MCF 10A (cell line): ENCODE results near the gene GAL3ST2. TPM values are rescaled to one million over a fixed set of nuclear protein-coding genes. Genes with fewer than 3 reads are reported as not detected.

ENCODE experiments used
- BruUV-seq: library from RNA; stranded (reverse); fragments of 400-500 nt; replicated peaks from 2 replicates; lab custom pipeline; 2021; lab: Mats Ljungman, UMichigan
- CTCF ChIA-PET: fragments of 300-600 bp; sonication (Branson Sonifier 250); formaldehyde crosslinking; extraction: SDS; loops from one replicate; lab custom pipeline; 2021; ENCODE audit warnings: antibody characterized with exemption, inconsistent platforms; lab: Yijun Ruan, JAX
- POLR2A ChIA-PET: fragments of 300-600, 350-650 bp; sonication (Branson Sonifier 250); formaldehyde crosslinking; extraction: SDS; loops from one replicate; lab custom pipeline; 2020; ENCODE audit warnings: antibody characterized with exemption, inconsistent platforms; lab: Yijun Ruan, JAX
- DNase-seq: peaks from one replicate; pipeline ENCODE4 v3.0.0-alpha.2; 2018; ENCODE audit not compliant: unreplicated experiment
- H3K27ac Mint-ChIP-seq: one replicate; pipeline ENCODE4 v1.8.0; 2022; ENCODE audit warnings: mild to moderate bottlenecking, low read depth, mixed read lengths; ENCODE audit not compliant: unreplicated experiment
- H3K27me3 Mint-ChIP-seq: one replicate; pipeline ENCODE4 v1.8.0; 2022; ENCODE audit warnings: mixed read lengths; ENCODE audit not compliant: insufficient read depth, unreplicated experiment
- H3K36me3 Mint-ChIP-seq: one replicate; pipeline ENCODE4 v1.8.0; 2022; ENCODE audit warnings: mild to moderate bottlenecking, moderate library complexity, mixed read lengths; ENCODE audit not compliant: insufficient read depth, unreplicated experiment
- H3K4me1 Mint-ChIP-seq: one replicate; pipeline ENCODE4 v1.8.0; 2022; ENCODE audit warnings: mixed read lengths; ENCODE audit not compliant: insufficient read depth, unreplicated experiment
- H3K4me3 Mint-ChIP-seq: one replicate; pipeline ENCODE4 v1.8.0; 2022; ENCODE audit warnings: mild to moderate bottlenecking, moderate library complexity, mixed read lengths; ENCODE audit not compliant: unreplicated experiment
- H3K9me3 Mint-ChIP-seq: one replicate; pipeline ENCODE4 v1.8.0; 2022; ENCODE audit warnings: mixed read lengths; ENCODE audit not compliant: unreplicated experiment
- intact Hi-C: fragments of 100-400 bp; cut with micrococcal nuclease; formaldehyde crosslinking; loops from 2 replicates; pipeline ENCODE4 v1.14.1; 2022
- total RNA-seq: library from RNA; stranded (reverse); gene quantifications from 2 replicates; pipeline ENCODE4 v1.2.3, GENCODE V29; 2022
- TF ChIP-seq, protein P1 (sequence below): fragments of 200-600 bp; IDR thresholded peaks from one replicate; pipeline ENCODE4 v1.8.0; 2022; ENCODE audit warnings: antibody characterized with exemption, mild to moderate bottlenecking; ENCODE audit not compliant: unreplicated experiment

GAL3ST2 gene
- total RNA-seq, 1 experiment from 2014 or later = not detected

DNA sequence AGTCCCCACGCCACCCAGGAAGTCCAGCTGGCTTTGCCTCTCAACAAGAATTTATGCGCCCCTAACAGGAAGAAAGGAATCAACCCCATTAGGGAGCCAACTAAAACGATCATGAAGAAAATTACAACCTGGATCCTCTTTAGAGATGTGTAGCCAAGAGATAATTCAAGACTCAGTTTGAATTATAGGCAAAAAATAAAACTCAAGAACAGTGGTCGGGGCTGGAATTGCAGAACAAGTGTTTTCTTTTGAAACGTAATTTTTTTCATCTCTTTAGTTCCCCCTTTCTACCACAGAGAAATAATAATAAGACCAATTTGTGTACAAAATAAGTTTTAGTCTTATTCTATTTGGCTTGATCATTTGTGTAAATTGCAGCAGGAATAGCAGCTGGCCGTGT lies 59.7 kb downstream of the GAL3ST2 start:
- CTCF ChIA-PET = interaction anchor here (1.1 kb wide), 1 partner anchor 177 kb away, joined by 4 read pairs; no protein-coding TSS in a partner anchor
- POLR2A ChIA-PET = no interaction called here
- no peaks in the 10 kb centered on the region for H3K4me1 Mint-ChIP-seq
- no peak for DNase-seq
- H3K27me3 Mint-ChIP-seq = peaks cover 55% of the 10 kb centered on the region
- BruUV-seq = no TSS peak
- H3K9me3 Mint-ChIP-seq = peaks cover 3% of the 10 kb centered on the region
- intact Hi-C loops = no loop called here
- H3K4me3 Mint-ChIP-seq = no peak overlapping the region
- TF ChIP-seq, protein P1, sequence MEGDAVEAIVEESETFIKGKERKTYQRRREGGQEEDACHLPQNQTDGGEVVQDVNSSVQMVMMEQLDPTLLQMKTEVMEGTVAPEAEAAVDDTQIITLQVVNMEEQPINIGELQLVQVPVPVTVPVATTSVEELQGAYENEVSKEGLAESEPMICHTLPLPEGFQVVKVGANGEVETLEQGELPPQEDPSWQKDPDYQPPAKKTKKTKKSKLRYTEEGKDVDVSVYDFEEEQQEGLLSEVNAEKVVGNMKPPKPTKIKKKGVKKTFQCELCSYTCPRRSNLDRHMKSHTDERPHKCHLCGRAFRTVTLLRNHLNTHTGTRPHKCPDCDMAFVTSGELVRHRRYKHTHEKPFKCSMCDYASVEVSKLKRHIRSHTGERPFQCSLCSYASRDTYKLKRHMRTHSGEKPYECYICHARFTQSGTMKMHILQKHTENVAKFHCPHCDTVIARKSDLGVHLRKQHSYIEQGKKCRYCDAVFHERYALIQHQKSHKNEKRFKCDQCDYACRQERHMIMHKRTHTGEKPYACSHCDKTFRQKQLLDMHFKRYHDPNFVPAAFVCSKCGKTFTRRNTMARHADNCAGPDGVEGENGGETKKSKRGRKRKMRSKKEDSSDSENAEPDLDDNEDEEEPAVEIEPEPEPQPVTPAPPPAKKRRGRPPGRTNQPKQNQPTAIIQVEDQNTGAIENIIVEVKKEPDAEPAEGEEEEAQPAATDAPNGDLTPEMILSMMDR = no peak
- H3K27ac Mint-ChIP-seq = no peak overlapping the region
- no peaks in the 10 kb centered on the region for H3K36me3 Mint-ChIP-seq

DNA sequence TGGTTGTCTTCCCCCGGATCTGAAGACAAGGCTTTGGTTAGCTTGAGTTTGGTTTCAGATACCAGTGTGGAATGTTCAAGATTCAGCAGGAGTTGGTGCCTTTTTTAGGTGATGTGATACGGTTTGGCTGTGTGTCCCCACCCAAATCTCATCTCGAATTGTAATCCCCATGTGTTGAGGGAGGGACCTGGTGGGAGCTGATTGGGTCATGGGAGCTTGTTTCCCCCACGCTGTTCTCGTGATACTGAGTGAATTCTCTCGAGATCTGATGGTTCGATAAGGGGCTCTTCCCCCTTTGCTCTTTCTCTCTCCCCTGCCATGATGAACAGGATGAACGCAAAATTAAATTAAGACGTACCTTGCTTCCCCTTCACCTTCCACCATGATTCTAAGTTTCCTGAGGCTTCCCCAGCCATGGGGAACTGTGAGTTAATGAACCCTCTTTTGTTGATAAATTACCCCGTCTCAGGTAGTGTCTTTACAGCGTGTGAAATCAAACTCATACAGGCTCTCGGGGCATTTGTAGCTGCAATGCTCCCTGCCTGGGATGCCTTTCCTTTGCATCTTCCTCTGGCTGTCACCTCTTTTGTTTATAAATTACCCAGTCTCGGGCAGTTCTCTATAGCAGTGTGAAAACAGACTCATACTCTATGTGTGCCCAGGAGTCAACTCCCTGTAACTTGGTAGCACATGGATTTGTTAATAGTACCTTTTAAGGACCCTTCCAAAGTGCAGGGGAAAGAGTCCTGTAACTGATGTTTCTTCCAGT lies 60.8 kb downstream of the GAL3ST2 start:
- no peak for DNase-seq
- POLR2A ChIA-PET = no interaction called here
- TF ChIP-seq, protein P1 = no peak
- intact Hi-C loops = no loop called here
- Mint-ChIP-seq H3K36me3 (no peaks in the 10 kb centered on the region), H3K9me3 (no peaks in the 10 kb centered on the region), H3K27me3 (peaks cover 46% of the 10 kb centered on the region), H3K4me1 (no peaks in the 10 kb centered on the region), H3K4me3 (no peak overlapping the region), H3K27ac (no peak overlapping the region)
- CTCF ChIA-PET = no interaction called here
- no TSS peak for BruUV-seq

DNA sequence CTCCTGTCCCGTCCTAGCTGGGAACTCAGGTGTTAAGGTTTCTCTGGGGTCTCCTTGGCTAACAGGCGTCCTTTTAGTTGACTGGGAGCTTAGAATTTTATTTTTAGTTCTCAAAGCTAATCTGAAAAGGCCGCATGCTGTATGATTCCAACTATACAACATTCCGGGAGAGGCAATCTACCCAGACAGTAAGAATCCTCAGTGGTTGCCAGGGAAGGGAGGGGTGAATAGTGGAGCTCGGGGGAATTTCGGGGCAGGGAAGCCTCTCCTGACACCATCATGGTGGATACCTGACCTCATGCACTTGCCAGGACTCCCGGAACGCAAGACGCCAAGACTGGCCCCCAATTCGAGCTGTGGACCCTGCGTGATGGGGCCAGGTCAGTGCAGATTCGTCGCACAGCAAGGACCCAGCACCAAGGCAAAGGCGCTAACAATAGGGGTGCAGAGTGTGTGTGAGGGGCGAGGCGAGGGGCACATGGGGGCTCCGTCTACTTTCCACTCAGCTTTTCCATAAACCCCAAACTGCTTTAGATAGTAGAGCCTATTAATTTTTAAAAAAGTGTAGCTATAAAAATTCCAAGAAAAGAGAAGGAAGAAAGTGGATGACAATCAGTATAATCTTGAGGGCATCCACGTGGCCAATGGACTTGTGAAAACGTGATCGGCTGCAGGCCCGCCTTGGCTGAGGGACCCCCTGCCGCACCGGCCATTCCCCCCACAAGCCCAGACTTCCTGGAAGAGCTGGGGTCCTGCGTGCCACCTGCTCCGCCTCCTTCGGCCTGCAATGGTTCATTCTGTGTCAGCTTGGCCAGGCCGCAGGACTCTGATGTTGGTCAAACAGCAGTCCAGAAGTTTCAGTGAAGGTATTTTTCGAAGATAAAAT lies 64.8 kb downstream of the GAL3ST2 start:
- Mint-ChIP-seq H3K27me3 (peaks cover 55% of the 10 kb centered on the region), H3K4me3 (no peak overlapping the region), H3K27ac (no peak overlapping the region), H3K9me3 (no peaks in the 10 kb centered on the region), H3K4me1 (no peaks in the 10 kb centered on the region), H3K36me3 (no peaks in the 10 kb centered on the region)
- CTCF ChIA-PET = interaction anchor here (1.3 kb wide), 1 partner anchor 37 kb away, joined by 3 read pairs; no protein-coding TSS in a partner anchor
- intact Hi-C loops = no loop called here
- TF ChIP-seq, protein P1 = no peak
- POLR2A ChIA-PET = no interaction called here
- no peak for DNase-seq
- no TSS peak for BruUV-seq

DNA sequence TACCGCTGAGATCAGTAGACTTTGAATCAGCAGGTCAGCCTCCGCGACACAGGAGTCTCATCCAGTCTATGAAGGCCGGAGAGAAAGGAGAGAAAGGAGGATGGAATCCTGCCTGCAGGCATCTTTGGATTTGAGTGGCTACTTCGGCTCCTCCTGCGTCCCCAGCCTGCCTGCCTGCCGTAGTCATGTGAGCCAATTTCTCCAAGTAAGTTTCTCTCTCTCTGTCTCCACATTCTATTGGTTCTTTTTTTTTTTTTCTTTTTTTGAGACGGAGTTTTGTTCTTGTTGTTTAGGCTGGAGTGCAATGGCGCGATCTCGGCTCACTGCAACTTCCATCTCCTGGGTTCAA lies 65.4 kb downstream of the GAL3ST2 start:
- CTCF ChIA-PET = no interaction called here
- no peak overlapping the region for H3K27ac Mint-ChIP-seq

More for the DNA sequence above, 65.4 kb downstream of the GAL3ST2 start:
- POLR2A ChIA-PET = no interaction called here
- intact Hi-C loops = no loop called here
- TF ChIP-seq, protein P1 = no peak
- Mint-ChIP-seq H3K36me3 (no peaks in the 10 kb centered on the region), H3K4me3 (no peak overlapping the region), H3K4me1 (no peaks in the 10 kb centered on the region), H3K27me3 (peaks cover 55% of the 10 kb centered on the region), H3K9me3 (no peaks in the 10 kb centered on the region)
- DNase-seq = no peak
- no TSS peak for BruUV-seq
